ENCODE results near the gene CHID1. TPM values are rescaled to one million over a fixed set of nuclear protein-coding genes. Genes with fewer than 3 reads are reported as not detected.

Gene CHID1
- total RNA-seq, 2 donors from 2014 or later: 46.4 to 113 TPM

DNA sequence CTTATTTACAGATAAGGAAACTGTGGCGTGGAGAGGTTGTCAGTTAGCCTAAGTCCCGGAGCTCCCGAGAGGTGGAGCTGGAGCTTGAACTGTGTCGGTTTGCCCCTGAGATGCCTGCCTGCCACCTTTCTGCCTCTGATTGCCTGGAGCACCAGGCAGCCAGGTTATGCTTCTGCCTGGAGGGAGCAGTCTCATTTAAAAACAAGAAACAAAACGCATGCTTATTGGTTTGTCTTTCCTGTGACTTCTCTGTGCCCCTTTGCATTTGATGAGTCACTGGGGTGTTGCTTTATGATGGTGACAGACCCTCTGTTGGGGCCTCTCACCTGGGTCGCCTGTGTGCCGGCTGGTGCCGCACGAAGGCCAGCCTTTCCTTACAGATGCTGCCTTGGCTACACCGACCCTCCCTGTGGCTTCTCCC lies 27.2 kb upstream of the CHID1 start:
- TF ChIP-seq CTCF (IDR thresholded peaks at IDR 0.05): no peak
- Histone ChIP-seq H3K4me3 (no peak overlapping the region), H3K27me3 (no peaks in the 10 kb centered on the region), H3K36me3 (no peaks in the 10 kb centered on the region), H3K27ac (no peak overlapping the region), H3K9ac (ENCODE audit: low read depth in 2 of 2, low read length in 2 of 2) (no peak overlapping the region), H3K4me1 (no peaks in the 10 kb centered on the region), H3K9me3 (no peaks in the 10 kb centered on the region)
- no peak for DNase-seq
- intact Hi-C loops (cut with DNase I): no loop called here

DNA sequence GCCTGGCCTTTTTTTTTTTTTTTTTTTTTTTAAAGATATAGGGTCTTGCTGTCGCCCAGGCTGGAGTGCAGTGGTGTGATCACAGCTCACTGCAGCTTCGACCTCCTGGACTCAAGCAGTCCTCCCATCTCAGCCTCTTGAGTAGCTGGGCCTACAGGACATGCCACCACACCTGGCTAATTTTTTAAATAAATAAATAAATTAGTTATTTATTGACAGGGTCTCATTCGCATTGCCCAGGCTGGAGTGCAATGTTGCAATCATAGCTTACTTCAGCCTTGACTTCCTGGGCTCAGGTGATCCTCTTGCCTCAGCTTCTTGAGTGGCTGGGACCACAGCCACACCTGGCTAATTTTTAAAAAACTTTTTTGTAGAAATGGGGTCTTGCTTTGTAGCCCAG lies 25.6 kb upstream of the CHID1 start:
- no peaks in the 10 kb centered on the region for H3K9me3 ChIP-seq
- H3K27me3 ChIP-seq: no peaks in the 10 kb centered on the region
- no peak for TF ChIP-seq CTCF (IDR thresholded peaks at IDR 0.05)
- H3K4me3 ChIP-seq: no peak overlapping the region
- H3K9ac ChIP-seq (ENCODE audit: low read depth in 2 of 2, low read length in 2 of 2): no peak overlapping the region
- H3K36me3 ChIP-seq: no peaks in the 10 kb centered on the region
- no peak for DNase-seq
- H3K4me1 ChIP-seq: no peaks in the 10 kb centered on the region
- H3K27ac ChIP-seq: no peak overlapping the region
- intact Hi-C loops (cut with DNase I): no loop called here

- Histone ChIP-seq H3K27me3 (no peaks in the 10 kb centered on the region), H3K4me1 (no peaks in the 10 kb centered on the region), H3K4me3 (no peak overlapping the region), H3K9ac (ENCODE audit: low read depth in 2 of 2, low read length in 2 of 2) (no peak overlapping the region), H3K36me3 (no peaks in the 10 kb centered on the region), H3K9me3 (no peaks in the 10 kb centered on the region), H3K27ac (no peak overlapping the region)
- no peak for TF ChIP-seq CTCF (IDR thresholded peaks at IDR 0.05)
- intact Hi-C loops (cut with DNase I): no loop called here
- DNase-seq: no peak
Measured at GRCh38 chr11:934527-934926, 23.9 kb upstream of the CHID1 start.

- intact Hi-C loops (cut with DNase I): no loop called here
- Histone ChIP-seq H3K27me3 (no peaks in the 10 kb centered on the region), H3K4me1 (peaks cover under 1% of the 10 kb centered on the region), H3K36me3 (no peaks in the 10 kb centered on the region), H3K9me3 (no peaks in the 10 kb centered on the region), H3K27ac (no peak overlapping the region), H3K4me3 (no peak overlapping the region), H3K9ac (ENCODE audit: low read depth in 2 of 2, low read length in 2 of 2) (no peak overlapping the region)
- TF ChIP-seq CTCF (IDR thresholded peaks at IDR 0.05): no peak
- DNase-seq: no peak
Measured at GRCh38 chr11:933936-934335, 23.3 kb upstream of the CHID1 start.

- no peak for TF ChIP-seq CTCF (IDR thresholded peaks at IDR 0.05)
Measured at GRCh38 chr11:933142-933851, 22.7 kb upstream of the CHID1 start.

More at GRCh38 chr11:933142-933851, 22.7 kb upstream of the CHID1 start:
- Histone ChIP-seq H3K9me3 (no peaks in the 10 kb centered on the region), H3K9ac (ENCODE audit: low read depth in 2 of 2, low read length in 2 of 2) (peak overlapping the region in 1 of 2 donors; percentile 19), H3K27me3 (no peaks in the 10 kb centered on the region), H3K36me3 (no peaks in the 10 kb centered on the region), H3K4me3 (no peak overlapping the region), H3K27ac (no peak overlapping the region), H3K4me1 (peaks cover 7% of the 10 kb centered on the region)
- DNase-seq: no peak
- intact Hi-C loops (cut with DNase I): no loop called here

All from colonic mucosa (tissue), 4 donors.